Thyroid gland (tissue), 4 donors: ENCODE data around the gene KIF23.

ENCODE experiments used
- POLR2A ChIP-seq, 2 donors: fragments of 450-650 bp; IDR thresholded peaks; one replicate each; pipeline ENCODE4 v1.6.1; 2017; ENCODE audit warnings: antibody characterized with exemption in 2 of 2, mild to moderate bottlenecking in 2 of 2, moderate library complexity in 1 of 2
- TF ChIP-seq, protein P1 (sequence below), 6 experiments: fragments of 200-600 bp in 3 of 6; fragments of 450-650 bp in 3 of 6; sonication (generic) in 3 of 6; IDR thresholded peaks; one replicate each; pipeline ENCODE4 v1.5.1; 2016 to 2019; ENCODE audit warnings: antibody characterized with exemption in 6 of 6, mild to moderate bottlenecking in 2 of 6, inconsistent platforms in 1 of 6, moderate library complexity in 1 of 6

DNA sequence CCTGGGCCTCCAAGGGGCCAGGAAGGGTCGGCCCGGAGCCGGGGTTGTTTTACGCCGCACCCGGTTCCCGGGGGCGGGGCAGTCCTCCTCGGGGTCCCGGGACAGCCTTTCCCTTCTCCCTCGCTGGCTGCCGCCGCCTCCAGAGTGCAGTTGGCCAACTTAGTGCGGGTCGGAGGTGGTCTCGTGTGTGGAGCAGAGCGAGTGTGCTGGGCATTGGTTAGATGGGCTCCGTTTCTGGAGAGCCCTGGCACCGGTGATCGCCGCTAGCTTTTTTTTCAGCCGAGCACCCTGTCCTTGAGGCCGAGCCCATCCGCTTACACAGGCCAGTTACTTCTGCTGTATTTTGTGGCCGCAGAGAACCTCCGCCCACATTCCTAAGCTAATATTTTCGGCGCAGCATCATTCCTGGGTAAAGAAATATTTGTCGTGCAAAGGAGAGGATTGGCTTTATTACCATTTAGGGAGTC, 585 bp downstream of the KIF23 start:
- TF ChIP-seq, protein P1, sequence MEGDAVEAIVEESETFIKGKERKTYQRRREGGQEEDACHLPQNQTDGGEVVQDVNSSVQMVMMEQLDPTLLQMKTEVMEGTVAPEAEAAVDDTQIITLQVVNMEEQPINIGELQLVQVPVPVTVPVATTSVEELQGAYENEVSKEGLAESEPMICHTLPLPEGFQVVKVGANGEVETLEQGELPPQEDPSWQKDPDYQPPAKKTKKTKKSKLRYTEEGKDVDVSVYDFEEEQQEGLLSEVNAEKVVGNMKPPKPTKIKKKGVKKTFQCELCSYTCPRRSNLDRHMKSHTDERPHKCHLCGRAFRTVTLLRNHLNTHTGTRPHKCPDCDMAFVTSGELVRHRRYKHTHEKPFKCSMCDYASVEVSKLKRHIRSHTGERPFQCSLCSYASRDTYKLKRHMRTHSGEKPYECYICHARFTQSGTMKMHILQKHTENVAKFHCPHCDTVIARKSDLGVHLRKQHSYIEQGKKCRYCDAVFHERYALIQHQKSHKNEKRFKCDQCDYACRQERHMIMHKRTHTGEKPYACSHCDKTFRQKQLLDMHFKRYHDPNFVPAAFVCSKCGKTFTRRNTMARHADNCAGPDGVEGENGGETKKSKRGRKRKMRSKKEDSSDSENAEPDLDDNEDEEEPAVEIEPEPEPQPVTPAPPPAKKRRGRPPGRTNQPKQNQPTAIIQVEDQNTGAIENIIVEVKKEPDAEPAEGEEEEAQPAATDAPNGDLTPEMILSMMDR (IDR thresholded peaks at IDR 0.05): no peak
- TF ChIP-seq POLR2A (IDR thresholded peaks at IDR 0.05): no peak
